NCI-H187 (cell line): ENCODE data around the gene WBP2.
"Not testable (repeated sequence)": the region's sequence is repeated elsewhere in the genome, so short reads cannot be mapped to it uniquely, and the experiment has no call there.

Experiments used
- DNase-seq, 2 experiments: peaks; one replicate each; lab custom pipeline; 2025; lab: John Stamatoyannopoulos, UW

WBP2 gene

GRCh38 chr17:75813081-75814020 is 41.8 kb downstream of the WBP2 start:
- DNase-seq: no peak

- DNase-seq: no peak
These were observed 42.8 kb downstream of the WBP2 start for GRCh38 chr17:75812096-75813013.

- DNase-seq: no peak
These were observed 44.0 kb downstream of the WBP2 start for GRCh38 chr17:75811174-75811573.

GRCh38 chr17:75810756-75811155 is 44.4 kb downstream of the WBP2 start:
- not testable (repeated sequence) for DNase-seq

GRCh38 chr17:75810216-75810615 is 44.9 kb downstream of the WBP2 start:
- no peak for DNase-seq

- no peak for DNase-seq
These were observed 45.5 kb downstream of the WBP2 start for GRCh38 chr17:75809631-75810111.

- peak; percentile 6 to 16 for DNase-seq
These were observed 46.1 kb downstream of the WBP2 start for GRCh38 chr17:75808905-75809621.

GRCh38 chr17:75808549-75808904 is 46.6 kb downstream of the WBP2 start:
- no peak for DNase-seq

GRCh38 chr17:75807861-75808260 is 47.3 kb downstream of the WBP2 start:
- DNase-seq: no peak

GRCh38 chr17:75806822-75807500 is 48.2 kb downstream of the WBP2 start:
- DNase-seq: no peak

GRCh38 chr17:75803883-75804282 is 51.3 kb downstream of the WBP2 start:
- DNase-seq: no peak

GRCh38 chr17:75799402-75799801 is 55.7 kb downstream of the WBP2 start:
- DNase-seq: no peak

GRCh38 chr17:75795820-75796607 is 59.1 kb downstream of the WBP2 start:
- no peak for DNase-seq
